GM12891 (cell line): ENCODE measurements around the gene DNPH1.

Source experiments
- POLR2A ChIP-seq: IDR thresholded peaks from 2 replicates; pipeline ENCODE4 v1.6.1; 2011; ENCODE audit warnings: low read depth, low read length, control low read depth
- POLR2AphosphoS5 ChIP-seq: IDR thresholded peaks from 2 replicates; pipeline ENCODE4 v1.6.1; 2011; ENCODE audit warnings: low read depth, low read length, control low read depth
- SPI1 ChIP-seq: IDR thresholded peaks from 2 replicates; pipeline ENCODE4 v1.6.1; 2011; ENCODE audit warnings: low read depth, low read length, control low read depth
- TAF1 ChIP-seq: IDR thresholded peaks from 2 replicates; pipeline ENCODE4 v1.6.1; 2011; ENCODE audit warnings: low read depth, low read length, control low read depth

- TF ChIP-seq POLR2A, result no peak
- TF ChIP-seq TAF1, result no peak
- TF ChIP-seq POLR2AphosphoS5, result no peak
- no peak for TF ChIP-seq SPI1
Measured at GRCh38 chr6:43271103-43271815, 42.0 kb upstream of the DNPH1 start.
